ENCODE results near the gene DNM1L. TPM values are rescaled to one million over a fixed set of nuclear protein-coding genes. Genes with fewer than 3 reads are reported as not detected.

The DNM1L gene
- total RNA-seq, 1 experiment from 2014 or later, result 79.8 TPM

- Histone ChIP-seq H3K23me2 (ENCODE audit: insufficient read length, low read depth, low read length, poor library complexity, severe bottlenecking) (no peaks in the 10 kb centered on the region), H2BK12ac (ENCODE audit: insufficient read length, low read depth, low read length) (no peak overlapping the region), H2BK120ac (ENCODE audit: low read depth, low read length, poor library complexity, severe bottlenecking) (no peak overlapping the region), H3K27me3 (ENCODE audit: insufficient read depth, low read length) (no peaks in the 10 kb centered on the region), H3K18ac (ENCODE audit: insufficient read length, low read depth, low read length) (no peak overlapping the region), H3K9ac (ENCODE audit: extremely low read depth, insufficient read length, low read length) (no peak overlapping the region), H3K4me2 (ENCODE audit: insufficient read depth, insufficient read length, low read length) (no peak overlapping the region), H3K4ac (ENCODE audit: low read depth, low read length) (no peak overlapping the region), H2AK5ac (ENCODE audit: insufficient read length, low read length) (no peak overlapping the region), H3K56ac (ENCODE audit: insufficient read length, low read depth, low read length) (no peak overlapping the region), H3K23ac (ENCODE audit: insufficient read length, low read depth, low read length) (no peak overlapping the region), H2BK5ac (ENCODE audit: insufficient read length, low read length) (no peak overlapping the region), H3T11ph (ENCODE audit: low read length) (no peak overlapping the region), H3K27ac (ENCODE audit: insufficient read length, low read depth, low read length) (no peak overlapping the region), H3K79me1 (ENCODE audit: insufficient read depth, low read depth, low read length, poor library complexity, severe bottlenecking) (no peaks in the 10 kb centered on the region), H3K9me3 (ENCODE audit: control insufficient read depth, low read depth, low read length) (no peaks in the 10 kb centered on the region), H3K79me2 (ENCODE audit: insufficient read depth, low read length) (0 out of 2 replicates have a peak, but pooled peaks cover 1% of the 10 kb centered on the region), H4K91ac (ENCODE audit: insufficient read length, low read depth, low read length) (no peak overlapping the region), H4K5ac (ENCODE audit: insufficient read length, low read depth, low read length) (no peak overlapping the region), H2AFZ (ENCODE audit: low read length) (no peak overlapping the region), H3K14ac (ENCODE audit: insufficient read depth, low read length) (no peak overlapping the region), H2BK20ac (ENCODE audit: low read depth, low read length, poor library complexity, severe bottlenecking) (no peak overlapping the region), H3K4me1 (ENCODE audit: insufficient read depth, low read length) (no peaks in the 10 kb centered on the region), H4K20me1 (ENCODE audit: control insufficient read depth, insufficient read depth, insufficient read length) (no peaks in the 10 kb centered on the region), H4K8ac (replicated peaks; ENCODE audit: insufficient read length, low read depth, low read length) (no peak overlapping the region), H2BK15ac (ENCODE audit: low read depth, low read length) (no peak overlapping the region)
- Mint-ChIP-seq H3K27me3 (ENCODE audit: low read depth) (no peaks in the 10 kb centered on the region), H3K4me3 (no peak overlapping the region), H3K4me1 (peaks cover 0 to 4% of the 10 kb centered on the region in 2 experiments; a peak in 1 of 4 replicates), H3K36me3 (ENCODE audit: insufficient read depth in 1 of 3, low read depth in 3 of 3) (peaks cover 0 to 15% (median 3%) of the 10 kb centered on the region in 3 experiments; a peak in 3 of 7 replicates), H3K9me3 (peaks cover 13 to 17% of the 10 kb centered on the region in 2 experiments), H3K27ac (no peak overlapping the region)
- peak; percentile 79 for TF ChIP-seq CTCF (conservative IDR thresholded peaks at IDR 0.05)
- WGBS (ENCODE audit: extremely low coverage, insufficient read length, low lambda C conversion rate), result no CpG with 5 or more reads among the region's 11 CpGs
- DNase-seq, result peak; percentile 59
Observed at GRCh38 chr12:32671930-32672780, 6.9 kb upstream of the DNM1L start.

Measured in H9 (cell line).